ENCODE results near the gene GRK1.

Gene GRK1

GRCh38 chr13:113627136-113627535 is 39.9 kb upstream of the GRK1 start:
- Histone ChIP-seq H3K9me3 (no peaks in the 10 kb centered on the region), H3K27me3 (ENCODE audit: low read depth) (no peaks in the 10 kb centered on the region), H3K4me1 (no peaks in the 10 kb centered on the region), H3K4me3 (no peak overlapping the region), H3K36me3 (replicated peaks) (peaks cover 66% of the 10 kb centered on the region)
- DNase-seq (ENCODE audit: low spot score in 2 of 2): no peak
- in situ Hi-C loops (cut with MboI; ENCODE audit: low sequenced_read_pairs): no loop called here

- Histone ChIP-seq H3K36me3 (replicated peaks) (peaks cover 63% of the 10 kb centered on the region), H3K9me3 (no peaks in the 10 kb centered on the region), H3K27me3 (ENCODE audit: low read depth) (no peaks in the 10 kb centered on the region), H3K4me3 (no peak overlapping the region), H3K4me1 (no peaks in the 10 kb centered on the region)
- DNase-seq (ENCODE audit: low spot score in 2 of 2): no peak
- in situ Hi-C loops (cut with MboI; ENCODE audit: low sequenced_read_pairs): no loop called here
These were observed 38.4 kb upstream of the GRK1 start for GRCh38 chr13:113628291-113629270.

GRCh38 chr13:113629866-113630265 is 37.2 kb upstream of the GRK1 start:
- Histone ChIP-seq H3K4me1 (no peaks in the 10 kb centered on the region), H3K9me3 (no peaks in the 10 kb centered on the region), H3K36me3 (replicated peaks) (peaks cover 68% of the 10 kb centered on the region), H3K27me3 (ENCODE audit: low read depth) (no peaks in the 10 kb centered on the region), H3K4me3 (no peak overlapping the region)
- in situ Hi-C loops (cut with MboI; ENCODE audit: low sequenced_read_pairs): no loop called here
- DNase-seq (ENCODE audit: low spot score in 2 of 2): no peak

GRCh38 chr13:113630296-113630695 is 36.7 kb upstream of the GRK1 start:
- in situ Hi-C loops (cut with MboI; ENCODE audit: low sequenced_read_pairs): no loop called here
- no peaks in the 10 kb centered on the region for H3K9me3 ChIP-seq
- no peaks in the 10 kb centered on the region for H3K4me1 ChIP-seq
- H3K4me3 ChIP-seq: no peak overlapping the region
- DNase-seq (ENCODE audit: low spot score in 2 of 2): no peak
- peaks cover 73% of the 10 kb centered on the region for H3K36me3 ChIP-seq (replicated peaks)
- no peaks in the 10 kb centered on the region for H3K27me3 ChIP-seq (ENCODE audit: low read depth)

GRCh38 chr13:113630804-113631203 is 36.2 kb upstream of the GRK1 start:
- in situ Hi-C loops (cut with MboI; ENCODE audit: low sequenced_read_pairs): no loop called here
- Histone ChIP-seq H3K27me3 (ENCODE audit: low read depth) (no peaks in the 10 kb centered on the region), H3K9me3 (no peaks in the 10 kb centered on the region), H3K4me1 (no peaks in the 10 kb centered on the region), H3K4me3 (no peak overlapping the region), H3K36me3 (replicated peaks) (peaks cover 78% of the 10 kb centered on the region)
- no peak for DNase-seq (ENCODE audit: low spot score in 2 of 2)

- no peak for DNase-seq (ENCODE audit: low spot score in 2 of 2)
- Histone ChIP-seq H3K36me3 (replicated peaks) (peaks cover 84% of the 10 kb centered on the region), H3K4me3 (no peak overlapping the region), H3K9me3 (no peaks in the 10 kb centered on the region), H3K4me1 (no peaks in the 10 kb centered on the region), H3K27me3 (ENCODE audit: low read depth) (no peaks in the 10 kb centered on the region)
- in situ Hi-C loops (cut with MboI; ENCODE audit: low sequenced_read_pairs): no loop called here
These were observed 35.5 kb upstream of the GRK1 start for GRCh38 chr13:113631341-113632095.

- no peak for DNase-seq (ENCODE audit: low spot score in 2 of 2)
- Histone ChIP-seq H3K27me3 (ENCODE audit: low read depth) (no peaks in the 10 kb centered on the region), H3K4me1 (no peaks in the 10 kb centered on the region), H3K9me3 (no peaks in the 10 kb centered on the region), H3K4me3 (no peak overlapping the region), H3K36me3 (replicated peaks) (peaks cover 85% of the 10 kb centered on the region)
- in situ Hi-C loops (cut with MboI; ENCODE audit: low sequenced_read_pairs): no loop called here
These were observed 34.1 kb upstream of the GRK1 start for GRCh38 chr13:113632706-113633484.

GRCh38 chr13:113633485-113633873 is 33.5 kb upstream of the GRK1 start:
- Histone ChIP-seq H3K9me3 (no peaks in the 10 kb centered on the region), H3K4me1 (no peaks in the 10 kb centered on the region), H3K36me3 (replicated peaks) (peaks cover 90% of the 10 kb centered on the region), H3K27me3 (ENCODE audit: low read depth) (no peaks in the 10 kb centered on the region), H3K4me3 (no peak overlapping the region)
- in situ Hi-C loops (cut with MboI; ENCODE audit: low sequenced_read_pairs): no loop called here
- no peak for DNase-seq (ENCODE audit: low spot score in 2 of 2)

GRCh38 chr13:113634279-113635047 is 32.6 kb upstream of the GRK1 start:
- Histone ChIP-seq H3K4me1 (no peaks in the 10 kb centered on the region), H3K27me3 (ENCODE audit: low read depth) (no peaks in the 10 kb centered on the region), H3K4me3 (no peak overlapping the region), H3K36me3 (replicated peaks) (peaks cover 86% of the 10 kb centered on the region), H3K9me3 (no peaks in the 10 kb centered on the region)
- no peak for DNase-seq (ENCODE audit: low spot score in 2 of 2)
- in situ Hi-C loops (cut with MboI; ENCODE audit: low sequenced_read_pairs): no loop called here

GRCh38 chr13:113635048-113635420 is 32.0 kb upstream of the GRK1 start:
- Histone ChIP-seq H3K4me3 (no peak overlapping the region), H3K9me3 (no peaks in the 10 kb centered on the region), H3K4me1 (no peaks in the 10 kb centered on the region), H3K36me3 (replicated peaks) (peaks cover 85% of the 10 kb centered on the region), H3K27me3 (ENCODE audit: low read depth) (no peaks in the 10 kb centered on the region)
- no peak for DNase-seq (ENCODE audit: low spot score in 2 of 2)
- in situ Hi-C loops (cut with MboI; ENCODE audit: low sequenced_read_pairs): no loop called here

- Histone ChIP-seq H3K4me3 (no peak overlapping the region), H3K36me3 (replicated peaks) (peaks cover 87% of the 10 kb centered on the region), H3K27me3 (ENCODE audit: low read depth) (no peaks in the 10 kb centered on the region), H3K9me3 (no peaks in the 10 kb centered on the region), H3K4me1 (no peaks in the 10 kb centered on the region)
- no peak for DNase-seq (ENCODE audit: low spot score in 2 of 2)
- in situ Hi-C loops (cut with MboI; ENCODE audit: low sequenced_read_pairs): no loop called here
These were observed 31.3 kb upstream of the GRK1 start for GRCh38 chr13:113635709-113636108.

- H3K9me3 ChIP-seq: no peaks in the 10 kb centered on the region
- no peak for DNase-seq (ENCODE audit: low spot score in 2 of 2)
- in situ Hi-C loops (cut with MboI; ENCODE audit: low sequenced_read_pairs): no loop called here
- H3K27me3 ChIP-seq (ENCODE audit: low read depth): no peaks in the 10 kb centered on the region
- H3K4me3 ChIP-seq: no peak overlapping the region
- H3K36me3 ChIP-seq (replicated peaks): peaks cover 88% of the 10 kb centered on the region
- no peaks in the 10 kb centered on the region for H3K4me1 ChIP-seq
These were observed 30.6 kb upstream of the GRK1 start for GRCh38 chr13:113636266-113636963.
